Panc1 (cell line): ENCODE measurements around the gene G0S2. TPM values are rescaled to one million over a fixed set of nuclear protein-coding genes. Genes with fewer than 3 reads are reported as not detected.

Source experiments
- ATAC-seq: fragments of 200-7000 bp; cut with Tn5 transposase; 2 replicates; pipeline ENCODE4 v1.9.1; 2020; ENCODE audit warnings: mild to moderate bottlenecking, moderate library complexity
- BruUV-seq: library from RNA; stranded (reverse); fragments of 400-500 nt; replicated peaks from 2 replicates; lab custom pipeline; 2021; lab: Mats Ljungman, UMichigan
- CTCF ChIA-PET: fragments of 300-600 bp; sonication (Branson Sonifier 250); formaldehyde crosslinking; loops from one replicate; lab custom pipeline; 2022; ENCODE audit warnings: antibody characterized with exemption; lab: Charles Lee
- POLR2A ChIA-PET: fragments of 300-600 bp; sonication (Branson Sonifier 250); formaldehyde crosslinking; loops from one replicate; lab custom pipeline; 2022; ENCODE audit warnings: antibody characterized with exemption; lab: Charles Lee
- DNase-seq: peaks from one replicate; pipeline ENCODE4 v3.0.0-alpha.2; 2010; ENCODE audit warnings: low read depth, low spot score
- H3K27ac ChIP-seq: 2 replicates; pipeline ENCODE4 v1.5.1; 2011; ENCODE audit warnings: mild to moderate bottlenecking, low read length, inconsistent platforms
- H3K27me3 ChIP-seq: fragments of 200-500 bp; sonication (Bioruptor generic); 2 replicates; pipeline ENCODE4 v1.6.0; 2014; ENCODE audit warnings: low read length, inconsistent platforms; ENCODE audit not compliant: control insufficient read depth, insufficient read depth
- H3K36me3 ChIP-seq: fragments of 200-500 bp; sonication (Bioruptor generic); 2 replicates; pipeline ENCODE4 v1.5.1; 2014; ENCODE audit warnings: inconsistent platforms, mild to moderate bottlenecking, low read length, moderate library complexity; ENCODE audit not compliant: control insufficient read depth, insufficient read depth
- H3K4me1 ChIP-seq: 2 replicates; pipeline ENCODE4 v1.5.1; 2011; ENCODE audit warnings: inconsistent platforms, mild to moderate bottlenecking, low read length, moderate library complexity; ENCODE audit not compliant: control insufficient read depth, insufficient read depth
- H3K4me3 ChIP-seq, 2 experiments: 2 replicates each; pipeline ENCODE4 v1.5.1; 2011 to 2012; ENCODE audit warnings: low read depth in 2 of 2, low read length in 2 of 2, mild to moderate bottlenecking in 2 of 2, inconsistent platforms in 1 of 2, moderate library complexity in 1 of 2
- H3K9me3 ChIP-seq: fragments of 200-500 bp; sonication (Bioruptor generic); 2 replicates; pipeline ENCODE4 v1.5.1; 2014; ENCODE audit warnings: low read depth, mild to moderate bottlenecking, inconsistent platforms, low read length, moderate library complexity; ENCODE audit not compliant: control insufficient read depth, insufficient read depth
- POLR2AphosphoS5 ChIP-seq: IDR thresholded peaks from 2 replicates; pipeline ENCODE4 v1.6.1; 2012; ENCODE audit warnings: mild to moderate bottlenecking, low read depth, low read length, moderate library complexity
- SIN3A ChIP-seq: IDR thresholded peaks from 2 replicates; pipeline ENCODE4 v1.6.1; 2012; ENCODE audit warnings: low read depth, mild to moderate bottlenecking, low read length, moderate library complexity, borderline replicate concordance; ENCODE audit not compliant: insufficient read depth
- TCF7L2 ChIP-seq: IDR thresholded peaks from 2 replicates; pipeline ENCODE4 v1.6.1; 2011; ENCODE audit warnings: mild to moderate bottlenecking, low read depth, low read length, inconsistent platforms
- in situ Hi-C: cut with HindIII; loops from 2 replicates; pipeline ENCODE4 v1.10.0; 2016; ENCODE audit warnings: low sequenced_read_pairs, low pct_unique_long_range_greater_than_20kb
- intact Hi-C: fragments of 100-400 bp; cut with micrococcal nuclease; formaldehyde crosslinking; loops from one replicate; pipeline ENCODE4 v1.10.0; 2022; ENCODE audit not compliant: unreplicated experiment
- total RNA-seq: library from RNA; stranded (reverse); gene quantifications from one replicate; pipeline ENCODE4 v1.2.1, GENCODE V29; 2021; ENCODE audit not compliant: unreplicated experiment
- TF ChIP-seq, protein P1 (sequence below): fragments of 450-650 bp; IDR thresholded peaks from 2 replicates; pipeline ENCODE4 v1.5.1; 2017; ENCODE audit warnings: mild to moderate bottlenecking
- TF ChIP-seq, protein P2 (sequence below), 2 experiments: IDR thresholded peaks; 2 replicates each; pipeline ENCODE4 v1.6.1; 2011 to 2012; ENCODE audit warnings: low read depth in 2 of 2, control low read depth in 1 of 2, low read length in 1 of 2, mild to moderate bottlenecking in 1 of 2, moderate library complexity in 1 of 2; ENCODE audit not compliant: insufficient read depth in 1 of 2

G0S2 gene
- total RNA-seq, 1 experiment from 2014 or later: 2.5 TPM

DNA sequence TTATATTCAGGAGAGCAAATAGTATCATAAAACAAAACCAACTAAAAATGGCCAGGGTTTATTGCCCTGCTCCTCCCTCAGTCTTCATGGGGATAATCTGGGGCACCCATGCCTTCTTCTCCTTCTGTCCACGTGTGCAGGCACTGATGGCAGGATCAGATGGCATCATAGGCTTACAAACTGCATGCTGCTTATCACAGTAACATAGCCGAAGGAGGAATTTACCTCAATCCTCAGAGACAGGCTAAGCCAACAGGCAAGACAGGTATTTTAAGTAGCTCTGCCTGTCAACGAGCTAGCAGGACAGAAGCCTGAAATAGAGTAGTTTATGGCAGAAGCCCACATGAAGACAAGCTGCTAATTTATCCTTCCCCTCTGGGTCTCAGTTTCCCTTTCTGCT is 32.4 kb upstream of the G0S2 start:
- Histone ChIP-seq H3K27me3 (no peaks in the 10 kb centered on the region), H3K27ac (no peak overlapping the region), H3K36me3 (no peaks in the 10 kb centered on the region), H3K4me1 (no peaks in the 10 kb centered on the region), H3K4me3 (no peak overlapping the region), H3K9me3 (no peaks in the 10 kb centered on the region)
- ChIA-PET CTCF (no interaction called here), POLR2A (no interaction called here)
- DNase-seq (no peak), ATAC-seq (no peak)
- TF ChIP-seq TCF7L2 (no peak), SIN3A (no peak), POLR2AphosphoS5 (no peak)
- TF ChIP-seq, protein P1, sequence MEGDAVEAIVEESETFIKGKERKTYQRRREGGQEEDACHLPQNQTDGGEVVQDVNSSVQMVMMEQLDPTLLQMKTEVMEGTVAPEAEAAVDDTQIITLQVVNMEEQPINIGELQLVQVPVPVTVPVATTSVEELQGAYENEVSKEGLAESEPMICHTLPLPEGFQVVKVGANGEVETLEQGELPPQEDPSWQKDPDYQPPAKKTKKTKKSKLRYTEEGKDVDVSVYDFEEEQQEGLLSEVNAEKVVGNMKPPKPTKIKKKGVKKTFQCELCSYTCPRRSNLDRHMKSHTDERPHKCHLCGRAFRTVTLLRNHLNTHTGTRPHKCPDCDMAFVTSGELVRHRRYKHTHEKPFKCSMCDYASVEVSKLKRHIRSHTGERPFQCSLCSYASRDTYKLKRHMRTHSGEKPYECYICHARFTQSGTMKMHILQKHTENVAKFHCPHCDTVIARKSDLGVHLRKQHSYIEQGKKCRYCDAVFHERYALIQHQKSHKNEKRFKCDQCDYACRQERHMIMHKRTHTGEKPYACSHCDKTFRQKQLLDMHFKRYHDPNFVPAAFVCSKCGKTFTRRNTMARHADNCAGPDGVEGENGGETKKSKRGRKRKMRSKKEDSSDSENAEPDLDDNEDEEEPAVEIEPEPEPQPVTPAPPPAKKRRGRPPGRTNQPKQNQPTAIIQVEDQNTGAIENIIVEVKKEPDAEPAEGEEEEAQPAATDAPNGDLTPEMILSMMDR: no peak
- TF ChIP-seq, protein P2, sequence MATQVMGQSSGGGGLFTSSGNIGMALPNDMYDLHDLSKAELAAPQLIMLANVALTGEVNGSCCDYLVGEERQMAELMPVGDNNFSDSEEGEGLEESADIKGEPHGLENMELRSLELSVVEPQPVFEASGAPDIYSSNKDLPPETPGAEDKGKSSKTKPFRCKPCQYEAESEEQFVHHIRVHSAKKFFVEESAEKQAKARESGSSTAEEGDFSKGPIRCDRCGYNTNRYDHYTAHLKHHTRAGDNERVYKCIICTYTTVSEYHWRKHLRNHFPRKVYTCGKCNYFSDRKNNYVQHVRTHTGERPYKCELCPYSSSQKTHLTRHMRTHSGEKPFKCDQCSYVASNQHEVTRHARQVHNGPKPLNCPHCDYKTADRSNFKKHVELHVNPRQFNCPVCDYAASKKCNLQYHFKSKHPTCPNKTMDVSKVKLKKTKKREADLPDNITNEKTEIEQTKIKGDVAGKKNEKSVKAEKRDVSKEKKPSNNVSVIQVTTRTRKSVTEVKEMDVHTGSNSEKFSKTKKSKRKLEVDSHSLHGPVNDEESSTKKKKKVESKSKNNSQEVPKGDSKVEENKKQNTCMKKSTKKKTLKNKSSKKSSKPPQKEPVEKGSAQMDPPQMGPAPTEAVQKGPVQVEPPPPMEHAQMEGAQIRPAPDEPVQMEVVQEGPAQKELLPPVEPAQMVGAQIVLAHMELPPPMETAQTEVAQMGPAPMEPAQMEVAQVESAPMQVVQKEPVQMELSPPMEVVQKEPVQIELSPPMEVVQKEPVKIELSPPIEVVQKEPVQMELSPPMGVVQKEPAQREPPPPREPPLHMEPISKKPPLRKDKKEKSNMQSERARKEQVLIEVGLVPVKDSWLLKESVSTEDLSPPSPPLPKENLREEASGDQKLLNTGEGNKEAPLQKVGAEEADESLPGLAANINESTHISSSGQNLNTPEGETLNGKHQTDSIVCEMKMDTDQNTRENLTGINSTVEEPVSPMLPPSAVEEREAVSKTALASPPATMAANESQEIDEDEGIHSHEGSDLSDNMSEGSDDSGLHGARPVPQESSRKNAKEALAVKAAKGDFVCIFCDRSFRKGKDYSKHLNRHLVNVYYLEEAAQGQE (IDR thresholded peaks at IDR 0.05; ENCODE audit: insufficient read depth in 1 of 2, low read depth in 2 of 2, low read length in 1 of 2): no peak
- no TSS peak for BruUV-seq
- in situ Hi-C loops: no loop called here
- intact Hi-C loops: no loop called here

DNA sequence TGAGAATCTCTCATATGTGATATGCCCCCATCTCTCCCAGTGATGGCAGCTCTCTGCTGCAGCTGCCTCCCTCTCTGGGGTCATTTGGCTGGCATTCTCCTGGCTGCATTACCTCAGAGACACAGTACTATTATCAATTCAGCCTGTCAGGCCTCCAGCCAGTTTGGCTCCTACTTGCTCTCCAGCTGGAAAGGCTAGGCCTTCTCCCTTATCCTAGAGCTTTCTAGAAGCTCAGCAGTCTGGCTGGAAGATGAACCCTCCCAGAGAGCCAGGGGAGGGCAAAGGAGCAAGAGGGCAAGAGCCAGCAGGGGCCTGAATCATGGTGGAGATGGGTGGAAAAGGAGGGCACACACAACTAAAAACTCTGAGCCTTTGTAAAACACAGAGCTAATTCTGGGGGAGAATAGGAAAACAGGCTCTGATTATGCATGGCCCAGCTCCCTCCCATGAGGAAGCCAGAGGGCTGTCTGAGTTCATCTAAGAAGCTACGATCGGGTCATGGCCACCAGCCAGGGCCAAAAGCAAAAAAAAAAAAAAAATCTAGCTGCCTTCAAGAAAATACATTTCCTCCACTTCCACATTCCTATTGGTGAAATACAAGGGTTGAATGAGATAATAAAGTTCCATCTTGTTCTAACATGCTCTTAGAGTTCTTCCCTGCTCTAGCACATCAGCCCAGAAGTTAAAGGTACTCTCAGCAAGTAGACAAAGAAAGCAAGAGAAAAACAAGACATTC is 31.8 kb upstream of the G0S2 start:
- ChIA-PET POLR2A (no interaction called here), CTCF (no interaction called here)
- Histone ChIP-seq H3K36me3 (no peaks in the 10 kb centered on the region), H3K27me3 (no peaks in the 10 kb centered on the region), H3K27ac (no peak overlapping the region), H3K4me1 (no peaks in the 10 kb centered on the region), H3K4me3 (no peak overlapping the region), H3K9me3 (no peaks in the 10 kb centered on the region)
- in situ Hi-C loops (no loop called here), intact Hi-C loops (no loop called here)
- no peak for ATAC-seq
- DNase-seq: no peak
- BruUV-seq: no TSS peak
- TF ChIP-seq, protein P2 (IDR thresholded peaks at IDR 0.05; ENCODE audit: insufficient read depth in 1 of 2, low read depth in 2 of 2, low read length in 1 of 2): no peak
- TF ChIP-seq SIN3A (no peak), TCF7L2 (no peak), POLR2AphosphoS5 (no peak)
- TF ChIP-seq, protein P1: no peak
